SK-MEL-5 (cell line): ENCODE measurements around the gene STYXL1. TPM values are rescaled to one million over a fixed set of nuclear protein-coding genes. Genes with fewer than 3 reads are reported as not detected.

Experiments used
- DNase-seq: peaks from one replicate; pipeline ENCODE4 v3.0.0-alpha.2; 2016; ENCODE audit warnings: low read depth, low spot score
- in situ Hi-C: cut with HindIII; loops from 2 replicates; pipeline ENCODE4 v1.10.0; 2016; ENCODE audit warnings: low sequenced_read_pairs, high pct_unique_total_duplicates, low pct_unique_long_range_greater_than_20kb
- total RNA-seq: library from RNA; depleted of rRNA; stranded (reverse); fragments of >200 nt; shearing (Covaris generic); gene quantifications from 2 replicates; pipeline ENCODE4 v1.2.3, GENCODE V29; 2014

Gene STYXL1
- total RNA-seq, 1 experiment from 2014 or later: 49.0 TPM

DNA sequence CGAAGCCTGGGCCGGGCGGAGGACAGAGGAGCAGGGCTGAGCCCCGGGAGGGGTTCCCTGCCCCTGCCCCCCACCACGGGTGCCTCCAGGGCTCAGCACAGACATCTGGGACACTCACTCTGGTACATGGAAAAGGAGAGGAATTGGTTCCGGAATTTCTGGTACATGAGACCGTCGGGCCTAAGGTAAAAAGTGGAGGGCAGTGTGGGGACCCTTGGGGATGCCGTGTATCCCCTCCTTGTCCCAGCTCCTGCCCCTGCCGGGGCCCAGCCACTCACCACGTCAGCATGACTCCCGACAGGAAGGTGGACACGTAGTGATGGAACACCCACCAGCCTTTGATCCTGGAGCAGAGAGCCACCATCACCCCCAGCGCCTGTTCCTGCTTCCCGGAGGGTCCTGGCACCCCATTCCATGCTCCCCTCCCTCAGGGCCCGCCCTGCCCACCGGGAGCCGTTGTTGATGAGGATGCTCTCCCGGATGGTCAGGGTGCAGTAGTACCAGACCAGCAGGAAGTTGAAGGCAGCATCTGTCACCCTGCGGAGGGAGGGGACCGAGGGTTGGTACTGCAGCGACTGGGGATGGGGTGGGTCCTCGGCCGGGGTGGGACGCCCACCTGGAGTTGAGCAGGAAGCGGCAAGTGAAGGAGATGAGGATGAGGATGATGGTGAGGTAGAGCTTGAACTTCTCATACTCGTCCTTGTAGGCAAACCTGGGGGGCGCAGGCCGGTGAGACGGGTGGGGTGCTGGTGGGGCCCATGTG lies 59.8 kb downstream of the STYXL1 start:
- in situ Hi-C loops: no loop called here

DNA sequence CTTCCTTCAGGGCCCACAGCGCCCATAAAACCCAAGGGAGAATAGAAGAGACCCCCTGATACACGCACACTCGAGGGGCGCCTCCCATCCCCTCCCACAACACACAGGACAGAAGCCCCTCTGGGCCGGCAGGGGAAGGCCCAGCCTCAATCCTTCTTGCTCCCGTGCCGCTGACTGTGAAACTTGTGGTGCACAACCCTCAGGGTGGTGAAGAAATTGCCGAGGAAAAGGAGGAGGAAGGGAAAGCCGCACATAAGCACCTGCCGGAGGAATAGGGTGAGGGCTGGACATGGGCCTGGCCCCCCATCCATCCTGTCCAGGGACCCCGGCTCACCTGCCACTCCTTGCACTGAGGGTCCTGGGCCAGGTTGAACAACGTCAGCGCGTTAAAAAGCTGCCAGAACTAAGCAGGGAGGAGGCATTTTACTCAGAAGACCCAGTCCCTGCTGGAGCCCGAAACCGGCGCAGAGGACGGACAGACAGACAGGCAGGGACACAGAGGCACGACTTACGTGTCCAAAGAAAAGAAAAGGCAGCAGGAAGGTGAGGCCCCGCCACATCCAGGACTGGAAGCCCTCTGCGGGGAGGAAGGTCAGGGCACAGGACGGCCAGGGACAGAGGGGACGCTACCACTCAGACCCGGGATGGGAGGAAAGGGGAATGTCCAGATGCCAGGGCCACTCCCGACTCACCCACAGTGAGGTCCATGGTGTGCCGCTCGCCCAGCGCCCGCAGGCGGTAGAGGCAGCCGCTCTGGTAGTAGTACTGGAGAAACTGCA lies 60.6 kb downstream of the STYXL1 start:
- in situ Hi-C loops: no loop called here
- DNase-seq: no peak

More for the DNA sequence above, 59.8 kb downstream of the STYXL1 start:
- DNase-seq: no peak

GRCh38 chr7:75986147-75986781 lies 61.5 kb downstream of the STYXL1 start:
- no peak for DNase-seq
- in situ Hi-C loops: no loop called here

GRCh38 chr7:75985518-75986146 lies 62.2 kb downstream of the STYXL1 start:
- DNase-seq: no peak
- in situ Hi-C loops: no loop called here

DNA sequence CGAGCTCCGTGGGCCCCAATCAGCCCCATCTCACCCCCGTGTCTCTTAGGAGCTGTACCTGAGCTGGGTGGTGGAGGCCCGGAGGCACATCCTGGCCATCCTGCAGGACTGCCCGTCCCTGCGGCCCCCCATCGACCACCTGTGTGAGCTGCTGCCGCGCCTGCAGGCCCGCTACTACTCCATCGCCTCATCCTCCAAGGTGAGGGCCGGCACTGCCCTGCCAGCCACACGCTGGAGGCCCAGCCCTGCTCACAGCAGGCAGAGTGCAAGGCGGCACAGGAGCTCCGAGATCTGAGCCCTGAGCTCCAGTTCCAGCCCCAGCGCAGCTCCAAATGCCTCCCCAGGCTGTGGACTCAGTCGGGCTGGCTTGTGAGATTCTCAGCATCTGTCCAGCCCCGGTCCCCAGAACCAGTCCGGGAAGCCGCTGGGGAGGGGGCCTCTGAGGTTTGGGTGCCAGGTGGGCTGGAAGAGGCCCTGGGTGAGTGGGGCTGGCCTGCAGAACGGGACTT lies 62.7 kb downstream of the STYXL1 start:
- DNase-seq: no peak
- in situ Hi-C loops: no loop called here

DNA sequence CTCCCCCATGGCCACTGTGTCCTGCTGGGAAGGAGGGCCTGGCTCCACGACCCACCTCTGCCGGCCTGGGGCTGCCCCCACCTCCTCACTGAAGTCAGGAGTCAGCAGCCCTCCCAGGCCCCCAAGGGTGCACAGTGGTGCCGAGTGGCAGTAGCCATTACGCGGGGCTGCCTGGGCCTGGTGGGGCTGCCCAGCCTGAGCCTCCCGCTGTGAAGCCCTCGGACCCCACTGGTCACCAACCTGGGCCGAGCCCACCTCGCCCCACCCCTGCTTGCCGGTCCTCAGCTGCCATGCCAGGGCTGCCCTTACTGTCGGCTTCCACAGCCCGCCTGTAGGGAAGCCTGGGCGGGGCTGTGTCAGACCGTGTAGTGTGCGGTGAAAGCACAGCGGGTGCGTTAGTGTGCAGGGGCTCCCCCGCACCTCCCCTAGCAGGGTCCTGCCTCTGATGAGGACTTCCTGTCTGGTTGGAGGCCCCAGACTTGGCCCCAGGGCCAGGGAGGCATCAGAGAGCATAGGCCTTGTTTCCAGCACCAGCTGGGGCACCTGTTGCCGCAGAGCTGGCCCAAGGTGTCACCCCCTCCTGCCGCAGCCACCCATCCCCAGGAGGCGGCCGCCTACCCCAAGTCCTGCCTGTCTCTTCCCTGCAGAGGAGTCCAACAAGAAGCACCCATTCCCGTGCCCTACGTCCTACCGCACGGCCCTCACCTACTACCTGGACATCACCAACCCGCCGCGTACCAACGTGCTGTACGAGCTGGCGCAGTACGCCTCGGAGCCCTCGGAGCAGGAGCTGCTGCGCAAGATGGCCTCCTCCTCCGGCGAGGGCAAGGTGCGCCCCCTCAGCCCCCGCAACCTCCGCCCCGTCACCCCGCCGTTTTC lies 63.4 kb downstream of the STYXL1 start:
- in situ Hi-C loops: no loop called here
- no peak for DNase-seq

DNA sequence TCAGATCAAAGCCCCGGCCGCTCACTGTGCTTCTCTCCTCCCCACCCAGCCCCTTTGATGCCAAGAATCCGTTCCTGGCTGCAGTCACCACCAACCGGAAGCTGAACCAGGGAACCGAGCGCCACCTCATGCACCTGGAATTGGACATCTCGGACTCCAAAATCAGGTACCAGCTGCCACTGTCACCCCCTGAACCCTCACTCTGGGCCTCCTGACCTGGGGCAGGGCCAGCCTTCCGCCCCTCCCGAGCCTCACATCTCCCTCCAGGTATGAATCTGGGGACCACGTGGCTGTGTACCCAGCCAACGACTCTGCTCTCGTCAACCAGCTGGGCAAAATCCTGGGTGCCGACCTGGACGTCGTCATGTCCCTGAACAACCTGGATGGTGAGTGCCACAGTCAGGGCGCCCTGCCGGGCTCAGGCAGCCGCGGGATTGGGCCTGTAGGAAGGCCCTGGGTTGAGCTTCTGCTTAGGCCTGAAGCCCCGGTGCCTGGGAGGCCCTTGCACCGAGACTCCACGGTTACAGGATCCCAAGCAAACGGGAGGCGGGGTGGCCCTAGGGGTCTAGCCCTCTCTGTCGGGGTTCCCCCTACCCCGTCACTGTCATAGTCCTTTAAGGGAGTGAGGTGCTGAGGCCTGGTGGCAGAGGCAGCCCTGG lies 64.2 kb downstream of the STYXL1 start:
- in situ Hi-C loops: no loop called here
- DNase-seq: no peak

DNA sequence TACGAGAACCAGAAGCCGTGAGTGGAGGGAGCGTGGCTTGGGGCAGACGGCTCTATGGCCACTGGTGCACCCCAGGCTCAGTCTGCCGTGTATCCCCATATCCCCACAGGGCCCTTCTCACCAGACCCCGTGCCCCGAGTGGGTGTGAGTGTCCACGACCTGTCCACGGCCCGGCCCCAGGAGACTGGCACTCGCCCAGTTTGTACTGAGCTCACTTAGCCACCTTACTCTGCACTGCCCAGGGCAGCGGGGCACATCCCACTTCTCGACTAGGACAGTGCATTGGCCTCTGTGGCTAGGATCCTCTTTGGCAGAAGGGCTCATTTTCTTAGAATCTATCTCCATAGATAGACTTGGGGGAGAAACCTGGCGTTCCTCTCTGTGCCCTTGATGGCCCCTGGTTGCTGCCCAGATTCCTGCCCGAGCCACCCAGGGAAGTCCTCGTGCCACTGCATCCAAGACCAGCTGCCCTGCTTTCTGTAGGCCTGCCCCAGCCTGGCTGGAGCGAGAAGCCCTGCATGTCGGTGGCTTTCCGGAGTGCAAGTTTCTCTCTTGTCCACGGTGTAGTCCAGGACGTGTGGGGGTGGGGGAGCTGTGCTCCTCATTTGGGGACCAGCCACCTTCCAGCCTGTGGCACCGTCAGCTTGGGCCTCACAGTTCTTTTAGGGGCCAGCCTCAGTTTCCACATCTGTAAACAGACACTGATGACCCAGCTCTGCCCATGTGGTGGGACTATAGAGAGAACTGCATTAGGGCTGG lies 65.3 kb downstream of the STYXL1 start:
- in situ Hi-C loops: no loop called here

GRCh38 chr7:75981453-75982305 lies 66.1 kb downstream of the STYXL1 start:
- no peak for DNase-seq
- in situ Hi-C loops: no loop called here

More for the DNA sequence above, 65.3 kb downstream of the STYXL1 start:
- no peak for DNase-seq

DNA sequence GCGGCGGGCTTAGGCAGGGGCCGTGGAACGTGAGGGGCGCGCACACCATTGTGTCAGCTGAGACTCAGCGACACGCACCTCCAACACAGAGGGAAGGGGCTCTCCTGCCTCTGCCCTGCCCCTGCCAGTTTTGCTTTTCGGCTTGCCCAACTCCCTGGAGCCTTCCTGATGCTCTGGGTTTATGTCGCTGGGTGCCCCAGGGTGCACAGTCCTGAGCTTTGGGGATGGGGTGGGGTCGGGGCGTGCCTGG lies 66.7 kb downstream of the STYXL1 start:
- DNase-seq: no peak
- in situ Hi-C loops: no loop called here

DNA sequence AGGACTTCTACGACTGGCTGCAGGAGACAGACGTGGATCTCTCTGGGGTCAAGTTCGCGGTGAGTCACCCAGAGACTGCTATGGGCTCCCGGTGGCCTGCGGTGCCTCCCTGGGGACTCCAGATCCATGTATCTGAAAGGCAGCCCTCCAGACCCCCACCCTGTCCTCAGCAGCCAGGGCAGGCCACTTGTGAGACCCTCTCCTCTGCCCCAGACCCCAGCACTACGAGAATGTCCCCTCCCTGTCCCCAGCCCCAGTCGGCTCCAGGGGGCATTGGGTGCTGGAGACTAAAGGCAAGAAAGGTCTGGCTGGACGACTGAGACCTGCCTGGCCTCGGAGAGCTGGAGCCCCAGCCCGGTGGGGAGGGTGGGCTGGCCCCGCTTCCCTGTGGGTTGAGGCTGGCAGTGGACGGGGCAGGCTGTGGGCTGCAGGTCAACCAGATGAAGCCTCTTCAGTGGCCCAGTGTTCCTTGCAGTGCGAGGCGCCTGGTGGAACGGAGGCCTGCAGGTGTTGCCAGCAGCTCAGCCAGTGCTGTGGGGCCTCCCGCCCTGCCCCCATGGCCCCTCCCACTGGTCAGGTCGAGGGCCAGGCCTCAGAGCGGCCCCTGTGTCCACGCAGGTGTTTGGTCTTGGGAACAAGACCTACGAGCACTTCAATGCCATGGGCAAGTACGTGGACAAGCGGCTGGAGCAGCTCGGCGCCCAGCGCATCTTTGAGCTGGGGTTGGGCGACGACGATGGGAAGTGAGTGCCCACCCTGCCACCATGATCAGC lies 67.2 kb downstream of the STYXL1 start:
- in situ Hi-C loops: no loop called here
- no peak for DNase-seq

GRCh38 chr7:75979759-75980429 lies 67.9 kb downstream of the STYXL1 start:
- no peak for DNase-seq
- in situ Hi-C loops: no loop called here

- DNase-seq: no peak
- in situ Hi-C loops: no loop called here
Measured at GRCh38 chr7:75977743-75978142, 70.1 kb downstream of the STYXL1 start.
